ENCODE measurements around the gene GEMIN7.
"Not testable (repeated sequence)": the region's sequence is repeated elsewhere in the genome, so short reads cannot be mapped to it uniquely, and the experiment has no call there.

Gene GEMIN7

DNA sequence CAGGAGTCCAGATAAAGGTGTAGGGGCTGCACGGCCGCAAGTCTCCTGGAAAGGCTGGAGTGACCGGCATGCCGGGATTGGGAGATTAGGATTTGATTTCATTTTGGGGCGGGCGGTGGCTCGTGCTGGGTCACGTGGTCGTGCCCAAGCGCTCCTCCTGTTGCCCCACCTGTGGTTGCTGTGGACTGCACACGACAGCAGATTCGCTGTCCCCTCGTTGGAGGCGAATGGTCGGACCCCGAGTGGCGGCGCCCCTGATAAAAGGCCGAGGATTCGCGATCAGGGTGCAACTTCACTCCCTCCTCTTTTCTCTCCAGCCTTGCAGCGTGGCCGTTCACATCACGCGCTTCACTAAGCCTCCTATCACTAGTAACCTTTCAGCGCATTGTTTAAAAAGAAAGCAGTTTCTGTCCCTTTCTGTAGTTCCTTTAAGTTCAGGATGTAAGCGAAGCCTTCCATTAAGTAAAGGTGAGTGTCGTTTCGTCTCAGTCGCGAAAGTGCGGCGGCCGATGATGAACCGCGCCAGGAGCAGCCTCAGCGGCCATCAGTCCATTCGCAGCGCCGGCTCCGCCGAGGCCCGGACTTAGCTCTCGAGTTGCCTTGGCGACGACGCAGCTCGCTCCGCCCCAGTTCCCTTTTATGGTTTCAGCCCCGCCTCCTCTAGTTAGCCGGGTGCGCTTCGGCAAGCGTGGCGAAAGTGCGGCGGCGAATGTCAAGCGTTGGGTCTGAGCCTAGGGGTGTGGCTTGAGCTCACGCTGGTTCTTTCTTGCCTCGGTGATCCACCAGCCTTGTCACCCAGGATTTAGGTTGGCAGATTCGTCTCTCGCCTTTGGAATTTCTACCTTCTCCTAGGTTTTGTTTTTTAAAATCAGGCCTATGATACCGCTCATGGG, 12.2 kb downstream of the GEMIN7 start:
- DNase-seq = no peak

DNA sequence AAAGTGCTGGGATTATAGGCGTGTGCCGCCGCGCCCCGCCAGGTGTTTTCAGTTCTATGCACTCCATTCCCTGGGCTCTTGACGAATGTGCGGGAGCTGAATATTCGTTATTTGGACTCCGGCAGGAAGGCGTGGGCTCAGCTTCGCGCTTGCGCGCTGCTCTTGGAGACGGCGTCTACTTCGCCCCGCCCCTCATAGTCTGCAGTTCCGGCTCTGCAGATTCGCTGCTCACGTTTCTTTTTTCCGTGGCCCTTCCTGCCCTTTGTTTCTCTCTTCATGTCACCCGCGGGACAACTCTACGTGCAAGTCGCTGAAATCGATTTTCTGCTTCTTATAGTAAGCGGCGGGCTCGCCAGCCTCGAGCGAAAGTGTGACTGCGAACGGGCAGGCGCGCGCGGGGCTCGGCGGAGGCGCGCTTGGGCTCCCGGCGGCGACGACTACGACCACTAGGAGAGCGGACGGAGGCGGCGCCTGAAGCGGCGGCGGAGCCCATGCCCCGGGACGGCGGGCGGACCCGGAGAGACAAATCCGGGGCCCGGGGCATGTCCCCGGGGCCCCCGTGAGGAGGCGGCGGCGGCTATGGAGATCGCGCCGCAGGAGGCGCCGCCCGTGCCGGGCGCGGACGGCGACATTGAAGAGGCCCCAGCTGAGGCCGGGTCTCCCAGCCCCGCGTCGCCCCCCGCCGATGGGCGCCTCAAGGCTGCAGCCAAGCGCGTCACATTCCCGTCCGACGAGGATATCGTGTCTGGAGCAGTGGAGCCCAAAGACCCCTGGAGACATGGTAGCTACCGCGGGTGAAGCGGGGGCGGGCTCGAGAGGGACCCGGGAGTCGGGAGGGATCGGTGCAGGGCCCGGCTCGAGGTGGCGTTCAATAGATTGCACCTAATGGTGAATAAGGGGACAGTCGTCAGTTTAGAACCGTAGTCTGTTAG, 14.0 kb downstream of the GEMIN7 start, which contains the start of gene PPP1R37:
PPP1R37 (plus strand) TSS at position 433 of the 932 bp plus-strand sequence; CDS start at position 580, 147 bp downstream.
- peak; percentile 77 for DNase-seq

DNA sequence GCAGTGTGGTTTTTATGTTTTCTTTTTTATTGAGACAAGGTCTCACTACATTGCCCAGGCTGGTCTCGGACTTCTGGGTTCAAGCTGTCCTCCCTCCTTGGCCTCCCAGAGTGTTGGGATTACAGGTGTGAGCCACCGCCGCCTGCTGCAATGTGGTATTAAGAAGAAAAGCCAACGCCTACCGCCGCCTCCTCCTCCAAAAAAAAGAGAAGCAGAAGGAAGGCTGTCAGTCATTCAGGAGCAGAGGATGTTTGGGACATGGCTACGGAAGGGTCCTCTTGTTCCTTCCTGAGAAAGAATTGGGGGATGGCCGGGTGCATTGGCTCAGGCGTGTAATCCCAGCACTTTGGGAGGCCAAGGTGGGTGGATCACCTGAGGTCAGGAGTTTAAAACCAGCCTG, 15.1 kb downstream of the GEMIN7 start:
- no peak for DNase-seq

DNA sequence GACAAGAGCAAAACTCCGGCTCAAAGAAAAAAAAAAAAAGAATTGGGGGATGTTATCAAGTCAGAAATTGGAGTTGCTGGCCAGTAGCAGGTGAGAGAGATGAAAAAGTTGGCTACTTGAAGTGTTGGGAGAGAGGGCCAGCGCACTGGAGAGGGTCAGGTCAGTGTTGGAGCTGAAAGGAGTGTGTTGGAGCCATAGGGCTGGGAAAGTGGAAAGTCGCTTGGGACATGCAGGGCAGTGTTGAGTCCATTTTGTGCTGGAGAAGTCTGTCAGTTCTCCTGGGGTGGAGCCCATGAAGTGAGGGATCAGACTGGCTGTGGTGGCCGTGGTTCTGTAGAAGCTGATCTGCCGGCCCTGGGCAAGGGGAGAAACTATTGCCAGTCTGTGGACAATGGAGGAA, 15.6 kb downstream of the GEMIN7 start:
- DNase-seq = no peak

DNA sequence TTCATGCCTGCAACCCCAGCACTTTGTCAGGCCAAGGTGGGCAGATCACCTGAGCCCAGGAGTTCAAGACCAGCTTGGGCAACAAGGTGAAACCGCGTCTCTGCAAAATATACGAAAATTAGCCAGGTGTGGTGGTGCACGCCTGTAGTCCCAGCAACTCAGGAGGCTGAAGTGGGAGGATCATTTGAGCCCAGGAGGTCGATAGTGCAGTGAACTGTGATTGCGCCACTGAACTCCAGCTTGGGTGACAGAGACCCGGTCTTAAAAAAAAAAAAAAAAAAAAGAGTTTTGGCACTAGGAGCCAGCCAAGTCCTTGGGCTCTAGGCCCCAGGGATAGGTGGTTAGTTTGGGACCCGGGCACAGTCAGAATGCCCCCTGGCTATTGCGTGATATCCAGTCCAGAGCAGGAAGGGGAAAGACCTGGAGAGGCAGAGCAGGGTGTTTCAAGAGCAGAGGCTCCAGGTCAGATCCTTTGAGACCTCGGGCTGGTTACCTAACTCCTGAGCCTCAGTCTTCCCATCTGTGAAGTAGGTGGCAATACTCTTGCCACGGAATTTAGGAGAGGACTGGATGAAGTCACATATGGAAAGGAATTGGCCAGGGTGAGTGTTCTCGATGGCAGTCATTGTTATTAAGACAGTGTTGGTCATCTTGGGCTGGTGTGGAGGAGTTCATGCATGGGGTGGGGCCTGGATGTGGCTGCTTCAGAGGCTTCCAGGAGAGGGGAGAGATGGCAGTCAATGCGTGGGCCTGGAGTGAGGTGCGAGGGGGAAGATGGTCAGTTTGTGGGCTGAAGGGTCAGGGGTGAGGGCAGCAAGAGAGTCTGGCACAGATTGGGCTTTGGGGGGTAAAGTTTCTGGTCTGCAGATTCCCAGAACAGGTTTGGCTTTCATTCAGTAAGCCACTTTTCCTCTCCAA, 16.7 kb downstream of the GEMIN7 start:
- DNase-seq = no peak

DNA sequence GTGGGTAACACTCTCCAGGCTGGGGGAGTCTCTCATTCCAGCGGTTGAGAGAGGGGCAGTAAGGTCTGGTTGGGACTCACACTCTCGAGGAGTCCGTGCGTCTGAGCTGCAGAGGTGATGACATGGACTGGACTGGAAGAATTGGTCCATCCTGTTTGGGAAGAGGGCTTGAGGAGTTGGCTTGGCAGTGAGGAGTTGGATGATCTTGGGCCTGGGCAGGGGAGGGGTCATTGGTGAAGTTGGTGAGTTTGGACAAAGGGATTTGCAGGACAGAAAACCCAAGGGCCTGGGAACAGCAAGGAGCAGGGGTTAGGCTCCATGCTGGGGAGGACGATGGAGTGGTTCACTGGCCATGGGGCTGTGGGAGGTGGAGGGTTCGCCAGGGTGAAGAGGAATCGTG, 17.6 kb downstream of the GEMIN7 start:
- DNase-seq = no peak

DNA sequence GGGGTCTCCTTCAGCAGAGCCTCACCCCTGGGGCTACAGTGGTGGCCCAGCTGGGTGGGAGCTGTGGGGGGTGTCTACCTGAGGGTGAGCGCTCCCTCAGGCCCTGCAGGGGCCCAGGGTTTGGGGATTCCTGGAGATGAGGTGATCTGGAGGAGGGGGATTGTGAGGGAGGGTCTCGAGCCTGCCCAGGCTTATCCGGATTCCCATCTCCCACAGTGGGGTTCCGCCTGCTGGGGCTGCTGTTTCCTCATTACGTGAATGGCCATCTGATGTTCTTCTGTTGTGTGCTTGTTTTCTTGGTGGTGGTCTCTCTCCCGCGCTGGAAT, 18.4 kb downstream of the GEMIN7 start:
- DNase-seq = no peak

DNA sequence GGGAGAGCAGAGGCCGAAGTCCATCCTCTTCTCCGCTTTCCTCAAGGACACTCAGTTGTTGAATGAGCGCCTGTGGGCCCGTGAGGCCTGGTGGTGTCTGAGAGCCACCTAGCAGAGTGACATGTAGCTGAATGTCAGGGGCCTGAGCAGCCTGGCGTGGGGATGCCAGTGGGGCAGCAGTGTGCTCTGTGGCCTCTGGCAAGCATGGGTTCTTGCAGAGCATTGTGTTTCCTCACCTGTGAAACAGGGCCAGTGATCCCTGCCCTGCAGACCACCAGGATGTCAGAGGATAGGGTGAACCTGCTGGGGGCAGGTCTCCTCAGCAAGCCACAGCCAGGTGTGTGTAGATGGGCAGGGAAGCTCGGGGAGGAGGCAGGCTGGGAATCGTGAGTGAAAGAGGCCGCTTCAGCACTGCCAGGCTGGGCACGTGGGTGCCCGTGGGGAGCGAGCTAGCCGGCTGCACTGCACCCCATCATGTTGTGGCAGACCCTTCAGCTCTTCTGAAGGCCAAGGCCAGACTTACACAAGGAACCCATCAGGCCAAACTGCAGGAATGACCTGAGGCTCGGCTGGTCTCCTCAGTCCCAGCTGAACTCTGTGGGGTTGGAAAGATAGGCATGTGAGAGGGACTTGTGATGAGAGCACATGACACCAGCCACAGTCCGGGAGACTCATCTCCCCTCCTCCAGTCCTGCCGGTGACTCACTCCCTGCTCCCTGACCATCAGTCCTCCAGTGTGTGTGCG, 18.9 kb downstream of the GEMIN7 start:
- no peak for DNase-seq

DNA sequence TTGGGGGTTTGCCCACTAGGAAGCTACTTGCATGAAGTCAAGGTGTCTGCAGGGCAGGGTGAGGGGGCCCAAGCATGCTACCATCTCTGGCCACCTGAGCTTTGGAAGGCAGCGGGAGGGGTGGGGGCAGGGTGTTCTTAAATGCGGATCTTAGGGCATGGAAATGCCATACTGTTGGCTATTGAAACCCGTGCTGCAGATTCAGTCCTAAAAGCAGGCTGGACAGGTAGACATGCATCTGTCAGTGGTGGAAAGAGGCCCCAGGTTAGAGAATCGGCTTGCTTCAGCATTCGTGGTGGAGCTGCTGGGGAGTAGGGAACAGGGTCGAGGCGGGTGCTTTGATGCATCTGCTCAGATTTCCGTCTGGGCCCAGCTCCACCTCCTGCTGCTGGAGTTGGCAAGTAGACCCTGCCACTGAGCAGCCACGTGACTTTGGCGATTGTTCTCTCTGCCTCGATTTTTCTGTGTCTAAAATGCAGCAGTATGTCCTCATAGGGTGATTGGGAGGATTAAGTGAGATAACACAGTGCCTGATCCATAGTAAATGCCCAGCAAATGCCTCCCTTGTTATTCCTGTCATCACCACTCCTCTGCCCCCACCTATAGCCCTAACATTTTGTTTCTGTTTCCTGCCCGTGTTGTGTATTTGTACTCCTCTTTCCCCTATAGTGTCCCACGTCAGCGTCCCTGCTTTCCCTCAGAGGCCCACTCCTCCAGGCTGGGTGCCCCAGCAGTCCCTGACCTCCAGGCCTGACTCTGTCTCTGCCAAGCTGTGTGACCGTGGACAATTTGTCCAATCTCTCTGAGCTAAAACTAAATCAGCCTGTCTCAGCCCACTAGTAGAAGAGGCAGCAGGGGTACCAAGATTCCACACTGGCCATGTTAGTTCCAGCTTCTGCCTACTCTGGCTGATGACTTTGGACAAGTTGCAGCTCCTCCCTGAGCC, 19.7 kb downstream of the GEMIN7 start:
- DNase-seq = no peak

DNA sequence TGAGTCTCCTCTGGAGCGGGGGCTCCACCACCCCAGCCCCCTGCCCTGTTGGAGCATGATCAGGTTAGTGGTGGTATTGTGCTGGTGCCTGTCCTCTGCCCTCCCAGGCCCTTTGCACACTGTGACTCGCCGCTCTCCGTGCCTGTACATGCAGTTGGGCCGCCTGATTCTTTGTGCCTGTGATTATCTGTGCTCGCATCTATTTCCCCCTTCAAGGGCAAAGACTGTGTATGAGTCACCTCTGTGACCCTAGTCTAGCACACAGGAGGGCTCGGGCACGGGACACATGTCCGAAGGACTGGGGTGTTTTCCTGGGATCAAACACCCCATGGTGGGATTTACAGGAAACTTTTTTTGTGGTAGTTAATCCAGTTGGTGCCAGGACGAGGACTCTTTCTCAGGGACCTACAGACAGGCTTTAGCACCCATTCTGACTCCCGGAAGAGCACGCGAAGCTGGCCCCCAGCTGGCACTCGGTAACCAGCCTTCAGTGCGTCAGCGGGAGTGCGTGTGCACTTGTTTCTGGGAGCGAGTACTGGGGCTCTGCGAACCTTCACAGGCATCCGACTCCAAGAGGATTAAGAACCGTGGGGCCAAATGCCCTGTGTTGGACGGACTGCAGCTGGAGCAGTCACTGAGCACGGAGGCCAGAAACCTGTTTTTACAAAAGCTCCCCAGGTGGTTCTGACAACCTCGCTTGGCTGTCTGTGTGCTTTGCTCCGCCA, 20.6 kb downstream of the GEMIN7 start:
- no peak for DNase-seq

DNA sequence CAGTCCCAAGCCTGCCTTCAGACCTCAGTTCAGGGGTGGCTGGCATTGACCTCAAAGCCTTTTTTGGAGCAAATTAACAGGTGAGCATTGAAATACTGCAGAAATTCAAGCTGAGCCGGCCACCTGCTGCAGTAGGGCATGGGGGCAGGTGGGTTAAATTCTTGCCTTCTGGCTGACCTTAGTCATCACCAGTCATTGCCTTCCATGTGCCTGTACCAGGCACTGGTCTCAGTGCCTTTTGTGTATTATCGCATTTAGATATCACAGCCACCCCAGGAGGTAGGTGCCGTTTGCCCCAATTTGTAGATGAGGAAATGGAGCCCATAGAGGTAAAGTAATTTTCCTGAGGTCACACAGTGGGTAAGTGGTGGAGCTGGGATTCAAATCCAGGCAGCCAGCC, 21.1 kb downstream of the GEMIN7 start:
- no peak for DNase-seq

DNA sequence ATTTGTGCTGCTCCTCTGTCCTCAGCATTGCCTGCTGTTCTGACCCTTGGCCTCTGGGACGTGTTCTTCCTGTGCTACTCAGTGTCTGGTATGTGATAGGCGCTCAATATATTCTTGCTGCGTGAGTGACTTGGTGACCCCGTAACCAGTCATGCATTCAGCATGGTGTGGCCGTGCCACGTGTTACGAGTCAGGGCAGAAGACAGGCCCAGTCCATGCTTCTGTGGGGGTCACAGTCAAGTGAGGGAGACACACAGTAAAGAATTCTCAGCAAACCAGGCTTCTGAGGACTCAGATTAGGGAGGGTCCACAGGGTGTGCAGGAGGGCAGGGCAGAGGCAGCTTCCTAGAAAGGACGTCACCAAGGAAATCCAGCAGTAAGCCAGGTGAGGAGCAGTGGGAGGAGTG, 21.8 kb downstream of the GEMIN7 start:
- DNase-seq = no peak

DNA sequence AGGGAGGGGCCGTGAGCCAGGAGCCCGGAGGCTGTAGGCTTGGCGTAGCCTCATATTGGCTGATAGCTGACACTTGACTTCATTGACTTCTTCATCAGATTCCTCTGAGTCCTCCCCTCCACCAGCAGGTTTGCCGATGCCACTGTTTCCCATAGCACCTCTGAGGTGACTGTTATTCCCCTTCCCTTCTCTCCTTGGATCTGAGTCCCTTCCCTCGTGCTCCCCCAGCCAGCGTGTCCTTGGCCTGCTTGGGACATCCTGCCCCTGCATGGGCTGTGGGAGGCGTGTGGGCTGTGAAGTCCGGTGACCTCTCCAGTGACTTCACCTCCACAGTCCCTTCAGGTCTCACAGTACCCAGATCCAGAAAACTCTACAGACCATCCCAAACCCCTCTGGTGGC, 22.7 kb downstream of the GEMIN7 start:
- no peak for DNase-seq

DNA sequence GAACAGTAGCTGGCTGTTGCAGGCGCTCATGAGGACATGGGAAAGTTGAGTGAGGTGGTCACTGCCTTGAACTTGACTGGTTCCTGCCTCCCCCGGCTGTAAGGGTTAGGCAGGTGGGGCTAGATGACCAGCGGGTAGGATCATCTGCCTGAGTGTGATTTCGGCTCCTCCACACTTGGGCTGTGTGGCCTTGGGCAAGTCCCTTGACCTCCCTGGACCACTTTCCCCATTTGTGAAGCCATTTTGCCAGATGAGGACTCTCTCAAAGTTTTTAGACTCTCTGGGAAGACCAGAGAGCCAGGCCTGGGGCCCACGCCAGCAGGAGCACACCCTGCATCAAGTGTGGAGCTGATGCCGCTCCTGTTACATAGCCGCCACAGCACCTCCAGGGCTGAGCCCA, 23.4 kb downstream of the GEMIN7 start:
- no peak for DNase-seq

DNA sequence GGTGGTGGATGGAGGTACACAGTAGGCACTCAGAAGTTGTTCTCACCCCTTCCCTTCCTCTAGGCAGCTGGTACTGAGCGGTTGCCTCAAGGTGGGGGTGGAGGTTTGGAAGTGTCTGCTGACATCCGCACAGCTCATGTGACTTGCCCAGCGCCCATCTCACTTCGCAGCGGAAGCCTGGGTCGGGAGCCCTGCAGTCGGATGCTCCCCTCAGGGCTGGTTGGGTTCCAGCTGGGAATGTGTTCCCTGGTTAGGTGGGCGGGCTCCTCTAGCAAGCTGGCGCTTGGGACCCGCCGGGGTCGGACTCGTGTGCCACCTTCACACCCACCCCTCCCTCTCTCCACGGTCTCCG, 24.1 kb downstream of the GEMIN7 start:
- DNase-seq = no peak

DNA sequence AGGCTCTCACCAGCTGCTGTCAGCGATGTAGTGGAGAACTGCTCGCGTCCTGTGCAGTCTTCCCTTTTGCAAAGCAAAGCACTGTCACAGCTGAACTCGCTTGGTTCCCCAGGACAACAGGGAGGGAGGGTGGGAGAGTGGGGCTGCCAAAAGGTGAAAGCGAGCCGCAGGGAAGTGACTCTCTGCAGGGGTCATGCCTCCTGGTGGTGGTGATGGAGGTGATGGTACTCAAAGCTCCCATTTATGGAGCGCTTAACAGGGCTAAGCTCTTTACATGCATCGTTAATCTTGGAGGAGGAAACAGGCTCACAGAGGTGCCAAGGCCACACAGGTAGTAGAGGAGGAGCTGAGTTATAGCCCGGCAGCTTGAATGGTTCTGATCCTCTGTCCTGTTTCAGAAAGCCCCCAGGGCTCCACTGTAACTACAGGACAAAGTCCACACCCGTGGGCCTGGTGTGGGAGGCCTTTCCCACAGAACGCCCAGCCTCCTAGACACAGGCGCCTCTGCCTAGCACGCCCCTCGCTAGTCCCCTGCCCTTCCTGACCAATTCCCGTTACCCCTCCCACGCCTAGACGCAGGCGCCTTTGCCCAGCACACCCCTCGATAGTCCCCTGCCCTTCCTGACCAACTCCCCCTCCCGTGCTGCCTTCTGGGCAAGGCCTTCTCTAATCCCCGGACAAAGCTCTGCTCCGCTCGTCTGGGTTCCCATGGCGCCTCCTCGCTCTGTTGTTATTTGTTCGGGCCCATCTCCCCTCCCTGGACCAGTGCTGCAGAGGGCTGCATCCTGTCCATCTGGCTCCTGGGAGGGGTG, 24.7 kb downstream of the GEMIN7 start:
- no peak for DNase-seq

DNA sequence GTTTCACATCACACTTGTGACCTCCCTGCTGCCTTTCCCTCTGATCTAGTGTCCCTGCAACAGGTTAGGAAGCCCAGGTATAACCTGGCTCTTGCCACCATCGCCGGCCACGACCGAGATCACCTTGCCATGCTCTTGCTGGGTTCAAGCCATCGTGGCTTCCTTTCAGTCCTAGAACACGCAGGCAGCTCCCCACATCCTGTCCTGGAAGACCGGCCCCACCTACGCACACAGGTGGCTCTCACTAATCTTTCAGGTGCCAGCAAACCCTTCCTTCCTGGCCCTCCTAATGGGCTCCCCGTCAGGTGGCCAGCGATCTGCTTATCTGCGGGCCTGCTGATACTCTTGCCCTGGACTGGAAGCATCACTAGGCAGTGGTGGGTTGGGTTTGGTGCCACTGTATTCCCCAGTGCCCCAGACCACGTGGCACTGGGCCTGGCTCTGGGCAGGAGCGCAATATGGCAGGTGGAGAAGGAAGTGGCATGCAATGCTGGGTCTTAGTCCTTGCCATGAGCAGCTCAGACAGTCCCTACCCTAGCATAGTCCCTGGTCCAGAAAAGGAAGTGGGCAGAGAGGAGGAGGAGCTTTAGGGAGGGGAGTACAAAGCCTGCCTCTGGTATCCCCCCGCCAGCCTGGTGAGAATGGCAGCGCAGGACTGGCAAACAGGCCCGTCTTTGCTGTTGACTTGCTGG, 25.7 kb downstream of the GEMIN7 start:
- no peak for DNase-seq

DNA sequence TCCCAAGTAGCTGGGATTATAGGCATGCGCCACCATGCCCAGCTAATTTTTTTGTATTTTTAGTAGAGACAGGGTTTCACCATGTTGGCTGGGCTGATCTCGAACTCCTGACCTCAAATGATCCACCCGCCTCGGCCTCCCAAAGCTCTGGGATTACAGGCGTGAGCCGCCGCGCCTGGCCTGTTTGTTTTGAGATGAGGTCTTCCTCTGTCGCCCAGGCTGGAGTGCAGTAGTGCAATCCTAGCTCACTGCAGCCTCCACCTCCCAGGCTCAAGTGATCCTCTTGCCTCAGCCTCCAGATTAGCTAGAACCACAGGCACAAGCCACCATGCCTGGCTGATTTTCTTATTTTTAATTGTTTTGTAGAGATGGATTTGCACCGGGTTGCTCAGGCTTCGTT, 27.3 kb downstream of the GEMIN7 start:
- not testable (repeated sequence) for DNase-seq
